Suprapubic skin (tissue), 4 donors: ENCODE data around the gene ELMO1. TPM values are rescaled to one million over a fixed set of nuclear protein-coding genes. Genes with fewer than 3 reads are reported as not detected.

ENCODE experiments used
- DNase-seq, 2 donors: peaks; one replicate each; pipeline ENCODE4 v3.0.0-alpha.2; 2019; ENCODE audit warnings: low spot score in 2 of 2
- H3K27ac ChIP-seq: fragments of 200-600 bp; sonication (generic); one replicate; pipeline ENCODE4 v1.5.1; 2019
- H3K27me3 ChIP-seq: fragments of 200-600 bp; sonication (generic); one replicate; pipeline ENCODE4 v1.5.1; 2019
- H3K36me3 ChIP-seq: fragments of 200-600 bp; sonication (generic); one replicate; pipeline ENCODE4 v1.5.1; 2019
- H3K4me1 ChIP-seq: fragments of 200-600 bp; sonication (generic); one replicate; pipeline ENCODE4 v1.5.1; 2019
- H3K4me3 ChIP-seq: fragments of 200-600 bp; sonication (generic); one replicate; pipeline ENCODE4 v1.5.1; 2019; ENCODE audit warnings: mild to moderate bottlenecking
- H3K9me3 ChIP-seq: fragments of 200-600 bp; sonication (generic); one replicate; pipeline ENCODE4 v1.5.1; 2019
- CTCF ChIP-seq, 2 donors: fragments of 200-600 bp in 1 of 2; fragments of 450-650 bp in 1 of 2; sonication (generic) in 1 of 2; IDR thresholded peaks; one replicate each; pipeline ENCODE4 v1.5.1; 2016 to 2019; ENCODE audit warnings: antibody characterized with exemption in 2 of 2, mild to moderate bottlenecking in 1 of 2, moderate library complexity in 1 of 2
- EP300 ChIP-seq: sonication (generic); formaldehyde crosslinking; IDR thresholded peaks from one replicate; pipeline ENCODE4 v1.6.1; 2017; ENCODE audit warnings: antibody characterized with exemption
- POLR2A ChIP-seq, 2 donors: fragments of 450-650 bp; IDR thresholded peaks; one replicate each; pipeline ENCODE4 v1.6.1; 2017; ENCODE audit warnings: antibody characterized with exemption in 2 of 2, mild to moderate bottlenecking in 2 of 2, moderate library complexity in 2 of 2
- POLR2AphosphoS5 ChIP-seq, 3 donors: sonication (generic); formaldehyde crosslinking; IDR thresholded peaks; one replicate each; pipeline ENCODE4 v1.6.1; 2017; ENCODE audit warnings: antibody characterized with exemption in 3 of 3
- WGBS: methylation state at CpG from one replicate; pipeline ENCODE4 v1.1.5; 2018; 5-methylcytosine and 5-hydroxymethylcytosine counted together
- total RNA-seq, 4 donors: library from RNA; depleted of rRNA; stranded (reverse); fragments of >200 nt; gene quantifications; one replicate each; pipeline ENCODE4 v1.1.0, GENCODE V29; 2016

ELMO1 gene
- total RNA-seq, 4 donors from 2014 or later = 9.8 to 49.6 (median 22.2) TPM

- TF ChIP-seq EP300 = no peak
- no peak for TF ChIP-seq POLR2A (IDR thresholded peaks at IDR 0.05)
- TF ChIP-seq POLR2AphosphoS5 (IDR thresholded peaks at IDR 0.05) = no peak
- TF ChIP-seq CTCF (IDR thresholded peaks at IDR 0.05) = no peak
- WGBS = 55% methylated on average over 2 of the region's 2 CpGs
- DNase-seq = no peak
These were observed 572.9 kb downstream of the ELMO1 start for GRCh38 chr7:36875794-36876193.

GRCh38 chr7:36874041-36874440, 574.6 kb downstream of the ELMO1 start:
- WGBS = 96% methylated on average over 2 of the region's 2 CpGs
- H3K36me3 ChIP-seq = peaks cover 22% of the 10 kb centered on the region
- TF ChIP-seq POLR2AphosphoS5 (IDR thresholded peaks at IDR 0.05) = no peak
- no peaks in the 10 kb centered on the region for H3K27me3 ChIP-seq
- H3K4me1 ChIP-seq = no peaks in the 10 kb centered on the region
- DNase-seq = no peak
- no peaks in the 10 kb centered on the region for H3K9me3 ChIP-seq
- H3K27ac ChIP-seq = no peak overlapping the region
- H3K4me3 ChIP-seq = no peak overlapping the region

More at GRCh38 chr7:36875794-36876193, 572.9 kb downstream of the ELMO1 start:
- Histone ChIP-seq H3K4me3 (no peak overlapping the region), H3K4me1 (no peaks in the 10 kb centered on the region), H3K9me3 (no peaks in the 10 kb centered on the region), H3K36me3 (peaks cover 10% of the 10 kb centered on the region), H3K27me3 (no peaks in the 10 kb centered on the region), H3K27ac (no peak overlapping the region)

- no peak overlapping the region for H3K27ac ChIP-seq
- no peak for DNase-seq
- peaks cover 26% of the 10 kb centered on the region for H3K36me3 ChIP-seq
- H3K27me3 ChIP-seq = no peaks in the 10 kb centered on the region
- no peaks in the 10 kb centered on the region for H3K4me1 ChIP-seq
- H3K9me3 ChIP-seq = no peaks in the 10 kb centered on the region
- TF ChIP-seq POLR2A (IDR thresholded peaks at IDR 0.05) (no peak), POLR2AphosphoS5 (IDR thresholded peaks at IDR 0.05) (no peak), CTCF (IDR thresholded peaks at IDR 0.05) (no peak), EP300 (no peak)
- no peak overlapping the region for H3K4me3 ChIP-seq
These were observed 576.8 kb downstream of the ELMO1 start for GRCh38 chr7:36871863-36872262.

- no peaks in the 10 kb centered on the region for H3K9me3 ChIP-seq
- peaks cover 26% of the 10 kb centered on the region for H3K36me3 ChIP-seq
- H3K4me1 ChIP-seq = no peaks in the 10 kb centered on the region
- H3K27me3 ChIP-seq = no peaks in the 10 kb centered on the region
- WGBS = 94% methylated on average over 1 of the region's 1 CpG
- H3K4me3 ChIP-seq = no peak overlapping the region
- TF ChIP-seq EP300 (no peak), POLR2AphosphoS5 (IDR thresholded peaks at IDR 0.05) (no peak), CTCF (IDR thresholded peaks at IDR 0.05) (no peak), POLR2A (IDR thresholded peaks at IDR 0.05) (no peak)
- DNase-seq = no peak
- H3K27ac ChIP-seq = no peak overlapping the region
These were observed 577.3 kb downstream of the ELMO1 start for GRCh38 chr7:36871355-36871738.

- H3K4me1 ChIP-seq = no peaks in the 10 kb centered on the region
- no peaks in the 10 kb centered on the region for H3K27me3 ChIP-seq
- no peak for DNase-seq
- WGBS = 91% methylated on average over 1 of the region's 1 CpG
- no peak overlapping the region for H3K4me3 ChIP-seq
- TF ChIP-seq CTCF (IDR thresholded peaks at IDR 0.05) (no peak), POLR2AphosphoS5 (IDR thresholded peaks at IDR 0.05) (no peak), POLR2A (IDR thresholded peaks at IDR 0.05) (no peak), EP300 (no peak)
- H3K9me3 ChIP-seq = no peaks in the 10 kb centered on the region
- H3K36me3 ChIP-seq = peaks cover 26% of the 10 kb centered on the region
- no peak overlapping the region for H3K27ac ChIP-seq
These were observed 577.9 kb downstream of the ELMO1 start for GRCh38 chr7:36870625-36871354.
